NCI-H1694 treated with DMSO at 0.1 percent for 48 hours (cell line): ENCODE data around the gene KCNH4.
A peak's percentile ranks its signal among the peaks of the same experiment; 100 is the strongest.

Experiments
- DNase-seq: peaks from one replicate; lab custom pipeline; 2025; lab: John Stamatoyannopoulos, UW

The KCNH4 gene

DNA sequence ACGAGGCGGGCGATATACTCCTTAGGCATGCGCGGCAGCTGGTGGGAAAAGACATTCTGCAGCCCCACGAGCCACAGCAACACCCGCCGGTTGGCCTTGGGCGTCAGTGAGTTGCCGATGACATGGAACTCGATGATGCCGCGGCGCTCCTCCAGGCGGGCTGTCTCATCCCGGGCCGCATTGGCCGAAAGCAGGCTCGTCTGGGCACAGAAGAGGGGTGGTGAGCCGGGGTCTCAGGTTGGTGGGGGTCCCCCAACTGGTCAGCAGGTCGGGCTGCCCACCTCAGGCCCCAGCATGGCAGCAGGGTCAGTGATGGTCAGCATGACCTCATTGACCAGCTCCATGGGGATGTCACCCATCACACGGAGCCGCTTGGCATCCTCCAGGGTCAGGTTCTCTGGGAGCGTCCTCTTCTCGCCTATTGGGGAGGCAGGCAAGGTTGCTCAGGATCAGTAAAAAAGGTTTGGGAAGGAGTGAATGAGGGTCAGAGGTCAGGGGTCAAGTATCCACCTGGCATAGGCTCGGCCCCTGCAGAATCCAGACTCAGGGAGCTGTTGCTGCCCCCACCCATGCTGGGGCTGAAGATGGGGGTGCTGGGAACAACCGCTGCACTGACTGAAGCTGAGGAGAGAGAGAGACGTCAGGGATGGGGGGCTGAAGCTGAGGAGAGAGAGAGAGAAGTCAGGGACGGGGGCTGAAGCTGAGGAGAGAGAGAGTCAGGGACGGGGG is 63.4 kb downstream of the KCNH4 start:
- no peak for DNase-seq

GRCh38 chr17:42116705-42117396 is 64.1 kb downstream of the KCNH4 start:
- DNase-seq: peak; percentile 77

- DNase-seq: no peak
Measured at GRCh38 chr17:42114118-42114517, 66.8 kb downstream of the KCNH4 start.

- no peak for DNase-seq
Measured at GRCh38 chr17:42113293-42114069, 67.5 kb downstream of the KCNH4 start.

DNA sequence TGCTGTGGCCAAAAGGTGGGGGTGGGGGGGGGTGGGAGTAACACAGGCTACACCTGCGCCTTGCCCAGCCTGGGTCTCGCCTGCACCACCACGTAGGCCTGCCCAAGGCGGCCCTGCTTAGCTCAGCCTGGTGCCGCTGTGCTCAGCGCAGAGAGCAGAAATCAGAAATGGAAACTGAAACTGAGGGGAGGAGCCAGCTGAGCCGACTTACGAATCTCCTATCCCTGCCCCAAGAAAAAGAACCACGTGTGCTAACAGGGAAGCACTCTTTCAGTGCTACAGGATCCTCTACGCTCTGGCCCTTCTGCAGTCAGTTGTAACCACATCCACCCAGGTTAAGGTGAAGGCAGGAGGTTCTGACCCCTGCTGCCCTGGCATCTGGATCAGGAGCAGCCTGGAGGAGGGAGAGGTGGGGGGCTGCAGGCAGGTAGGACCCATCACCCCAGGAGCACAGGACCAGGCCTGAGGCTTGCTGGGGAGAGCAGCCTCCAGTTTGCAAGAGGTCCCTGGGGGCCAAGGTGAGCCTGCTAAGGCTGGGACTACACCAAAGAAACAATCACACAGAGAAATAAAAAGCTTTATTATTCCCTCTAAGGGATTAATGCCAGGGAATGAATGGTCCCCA is 68.3 kb downstream of the KCNH4 start, which contains the start of gene DHX58:
Gene DHX58 (minus strand): TSS at position 163 of the 625 bp plus-strand sequence. CDS start 822 bp downstream, outside the sequence.
- DNase-seq: no peak

GRCh38 chr17:42111871-42112551 is 68.9 kb downstream of the KCNH4 start:
- no peak for DNase-seq

DNA sequence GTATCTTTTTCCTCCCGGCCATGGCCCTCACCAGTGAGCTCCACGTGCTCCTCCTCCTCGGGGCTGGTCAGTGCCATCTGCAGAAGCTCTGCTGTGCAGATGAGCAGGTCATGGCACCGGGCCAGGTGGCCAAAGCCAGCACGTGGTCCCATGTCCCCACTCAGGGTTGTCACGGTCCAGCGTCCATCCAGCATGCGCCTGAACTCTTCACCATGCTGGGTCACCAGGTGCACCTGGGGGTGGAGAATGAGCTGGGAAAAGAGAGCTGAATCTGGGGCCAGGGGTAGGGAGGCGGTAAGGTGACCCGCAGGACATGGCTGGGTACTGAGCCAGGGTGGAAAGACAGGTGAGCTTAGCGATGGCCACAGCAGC is 69.7 kb downstream of the KCNH4 start:
- no peak for DNase-seq

DNA sequence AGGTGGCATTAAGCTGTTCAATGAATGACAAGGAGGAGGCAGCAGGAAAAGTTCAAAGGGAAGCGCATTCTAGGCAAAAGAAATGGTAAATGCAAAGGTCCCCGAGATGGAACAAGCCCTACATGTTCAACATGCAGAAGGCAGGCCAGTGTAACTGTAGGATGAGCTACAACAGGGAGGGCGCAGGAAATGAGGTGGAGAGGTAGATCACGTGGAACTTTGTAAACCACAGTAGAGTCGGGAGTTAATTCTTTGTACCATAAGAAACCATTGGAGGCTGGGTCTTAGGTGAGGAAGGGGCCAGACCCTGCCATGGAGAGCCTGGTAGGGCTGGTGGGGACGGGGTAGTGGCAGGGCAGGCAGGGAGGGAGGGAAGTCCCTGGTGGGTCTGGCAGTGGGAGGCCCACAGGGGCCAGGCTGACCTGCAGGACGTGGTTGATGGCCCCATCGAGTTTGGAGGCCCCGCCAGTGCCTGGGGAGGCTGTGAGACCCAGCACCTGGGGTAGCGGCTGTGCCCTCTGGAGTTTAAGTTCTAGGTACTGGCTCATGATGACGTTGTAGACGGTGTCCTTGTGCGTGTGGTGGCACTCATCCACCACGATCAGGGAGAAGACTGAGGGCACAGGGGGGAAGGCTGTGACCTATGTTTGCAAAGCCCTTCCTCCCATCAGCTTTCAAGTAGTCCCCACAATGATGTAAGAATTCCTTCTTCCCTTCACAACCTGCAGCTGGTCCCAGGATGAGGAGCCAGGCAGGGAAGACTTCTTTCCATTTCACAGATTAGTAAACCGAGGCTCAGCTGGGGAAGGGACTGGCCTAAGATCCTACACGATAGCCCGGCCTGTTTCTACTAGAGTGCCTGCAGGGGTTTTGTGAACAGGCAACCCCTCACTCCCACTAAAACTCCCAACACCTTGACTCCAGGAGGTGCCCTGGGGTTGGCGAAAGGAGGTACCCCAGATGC is 70.4 kb downstream of the KCNH4 start:
- DNase-seq: no peak

- DNase-seq: no peak
Measured at GRCh38 chr17:42109086-42109485, 71.9 kb downstream of the KCNH4 start.

DNA sequence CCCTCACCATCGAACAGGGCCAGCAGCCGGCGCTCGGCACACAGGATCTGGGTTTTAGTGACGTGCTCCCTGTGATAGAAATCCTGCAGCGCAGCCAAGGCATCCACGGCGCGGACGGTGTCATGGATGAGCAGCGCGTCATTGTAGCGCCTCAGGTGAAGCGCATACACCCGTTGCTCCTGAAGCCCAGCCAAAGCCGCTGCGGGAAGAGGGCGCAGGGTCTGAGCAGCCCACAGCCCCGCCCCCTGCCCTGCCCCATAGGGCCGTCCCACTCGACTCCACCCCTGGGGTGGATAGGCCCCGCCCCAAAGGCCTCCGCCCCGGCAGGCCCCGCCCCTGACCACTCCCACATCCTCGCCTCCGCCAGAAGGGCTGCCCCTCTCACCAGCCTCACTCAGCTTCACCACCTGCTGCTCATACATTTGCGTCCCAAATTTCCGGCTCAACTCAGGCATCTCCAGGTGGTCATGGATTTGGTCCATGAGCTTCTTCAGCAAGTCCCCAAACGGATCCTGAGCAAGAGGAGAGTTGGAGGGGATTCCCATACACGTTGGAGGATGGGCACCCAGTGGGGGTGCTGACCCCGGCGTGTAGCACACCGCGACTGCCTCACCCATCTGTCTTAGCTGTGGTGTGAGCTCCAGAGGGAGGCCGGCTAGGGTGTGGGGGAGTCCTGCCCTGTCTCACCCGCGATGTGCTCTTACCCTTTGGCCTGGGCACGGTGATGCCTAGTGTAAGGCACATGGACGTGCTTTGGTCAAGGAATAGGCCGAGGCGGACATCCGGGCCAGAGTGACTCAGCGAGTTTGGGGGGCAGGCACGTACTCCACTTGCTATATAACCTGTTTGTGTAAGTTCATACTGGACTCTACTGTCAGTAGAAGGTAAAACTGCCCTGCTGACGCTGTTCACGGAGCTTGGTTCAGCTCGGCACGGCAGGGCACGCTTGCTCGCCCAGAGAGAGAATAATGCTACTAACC is 73.1 kb downstream of the KCNH4 start:
- DNase-seq: peak; percentile 87

DNA sequence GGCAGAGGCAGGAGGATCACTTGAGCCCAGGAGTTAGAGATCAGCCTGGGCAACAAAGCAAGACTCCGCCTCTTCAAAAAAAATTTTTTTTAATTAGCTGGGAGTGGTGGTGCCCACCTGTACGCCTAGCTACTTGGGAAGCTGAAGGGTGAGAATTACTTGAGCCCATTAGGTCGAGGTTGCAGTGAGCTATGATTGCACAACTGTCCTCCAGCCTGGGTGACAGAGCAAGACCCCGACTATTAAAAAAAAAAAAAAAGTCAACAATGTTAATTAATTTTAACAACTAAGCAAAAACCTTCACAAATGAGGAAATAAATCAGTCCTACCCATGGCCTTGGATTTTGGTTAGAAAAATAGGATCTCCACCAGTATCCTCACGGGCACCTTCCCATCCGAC is 73.8 kb downstream of the KCNH4 start:
- no peak for DNase-seq
